Activated CD8-positive, alpha-beta memory T cell treated with anti-CD3 and anti-CD28 coated beads, Interleukin-2, amount 50 U/mL, for 1 hour (primary cell): Measurements from ENCODE around the gene PHACTR2.
"Not testable (repeated sequence)": the region's sequence is repeated elsewhere in the genome, so short reads cannot be mapped to it uniquely, and the experiment has no call there.

Experiments used
- DNase-seq: peaks from one replicate; pipeline ENCODE4 v3.0.0-alpha.2; 2020; ENCODE audit errors: extremely low read depth

The PHACTR2 gene

GRCh38 chr6:143859891-143860660 is 182.3 kb downstream of the PHACTR2 start:
- no peak for DNase-seq

GRCh38 chr6:143863771-143864170 is 186.0 kb downstream of the PHACTR2 start:
- DNase-seq = no peak

GRCh38 chr6:143864234-143864633 is 186.5 kb downstream of the PHACTR2 start, which contains the start of gene ZC2HC1B:
Gene ZC2HC1B, plus strand, starts transcription at chr6:143864474. Its CDS starts 66 bp downstream, at chr6:143864540.
- no peak for DNase-seq

- DNase-seq = no peak
These were observed 189.5 kb downstream of the PHACTR2 start for GRCh38 chr6:143867236-143867635.

- DNase-seq = not testable (repeated sequence)
These were observed 191.0 kb downstream of the PHACTR2 start for GRCh38 chr6:143868808-143869207.

- not testable (repeated sequence) for DNase-seq
These were observed 193.5 kb downstream of the PHACTR2 start for GRCh38 chr6:143871202-143871730.

- no peak for DNase-seq
These were observed 194.4 kb downstream of the PHACTR2 start for GRCh38 chr6:143872201-143872600.

GRCh38 chr6:143873600-143873999 is 195.8 kb downstream of the PHACTR2 start:
- not testable (repeated sequence) for DNase-seq

GRCh38 chr6:143874503-143874902 is 196.7 kb downstream of the PHACTR2 start:
- not testable (repeated sequence) for DNase-seq

- no peak for DNase-seq
These were observed 200.0 kb downstream of the PHACTR2 start for GRCh38 chr6:143877584-143878271.

- no peak for DNase-seq
These were observed 200.6 kb downstream of the PHACTR2 start for GRCh38 chr6:143878272-143878760.

GRCh38 chr6:143880412-143880811 is 202.6 kb downstream of the PHACTR2 start:
- DNase-seq = no peak
